NCI-H128 (cell line): Measurements from ENCODE around the gene ST6GALNAC5.
"Not testable (repeated sequence)": the region's sequence is repeated elsewhere in the genome, so short reads cannot be mapped to it uniquely, and the experiment has no call there.

Source experiments
- DNase-seq: peaks from one replicate; lab custom pipeline; 2025; ENCODE audit not compliant: unreplicated experiment; lab: John Stamatoyannopoulos, UW

Gene ST6GALNAC5

DNA sequence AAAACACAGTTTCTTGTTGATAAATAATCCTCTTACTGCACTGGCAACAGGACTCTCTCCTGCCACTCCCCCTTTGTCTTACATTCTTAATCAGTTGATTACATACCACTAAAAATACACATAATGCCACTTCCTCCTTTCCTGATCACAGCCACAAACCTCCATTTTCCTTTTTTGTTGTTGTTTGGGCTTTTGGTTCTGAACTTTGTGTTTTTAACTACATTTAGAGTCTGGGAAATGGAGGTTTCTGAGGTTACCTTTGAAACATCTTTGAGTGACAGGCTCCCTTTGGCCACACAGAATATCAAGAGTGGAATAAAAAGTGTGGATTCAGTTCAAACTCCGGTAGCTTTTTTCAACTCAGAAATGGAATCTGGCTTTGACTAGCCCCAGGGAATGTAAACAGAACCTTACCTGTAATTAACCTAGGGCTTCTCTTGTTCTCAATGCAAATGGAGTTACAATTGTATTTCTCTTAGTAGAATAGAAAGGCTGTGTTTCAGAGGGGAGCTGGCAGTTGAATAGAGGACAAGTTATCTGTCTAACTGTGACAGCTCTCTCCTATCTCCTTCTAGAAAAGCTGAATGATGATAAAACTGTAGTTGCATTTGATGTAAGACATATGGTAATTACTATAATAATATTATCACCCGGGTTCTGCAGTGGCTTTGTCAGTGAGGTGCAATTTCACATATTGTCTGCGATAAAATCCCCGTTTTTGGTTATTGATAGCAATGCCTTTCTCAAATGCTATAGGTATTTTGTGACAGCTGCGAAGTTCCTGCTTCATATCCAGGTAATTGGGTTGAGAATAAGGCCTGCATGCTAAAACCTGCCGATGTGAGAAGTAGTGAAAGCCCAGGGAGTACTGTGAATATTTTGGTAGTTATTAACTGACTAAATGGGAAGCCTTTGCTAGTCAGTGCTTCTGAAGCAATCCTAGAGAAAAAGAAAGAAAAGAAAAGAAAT is 66.9 kb downstream of the ST6GALNAC5 start:
- no peak for DNase-seq

DNA sequence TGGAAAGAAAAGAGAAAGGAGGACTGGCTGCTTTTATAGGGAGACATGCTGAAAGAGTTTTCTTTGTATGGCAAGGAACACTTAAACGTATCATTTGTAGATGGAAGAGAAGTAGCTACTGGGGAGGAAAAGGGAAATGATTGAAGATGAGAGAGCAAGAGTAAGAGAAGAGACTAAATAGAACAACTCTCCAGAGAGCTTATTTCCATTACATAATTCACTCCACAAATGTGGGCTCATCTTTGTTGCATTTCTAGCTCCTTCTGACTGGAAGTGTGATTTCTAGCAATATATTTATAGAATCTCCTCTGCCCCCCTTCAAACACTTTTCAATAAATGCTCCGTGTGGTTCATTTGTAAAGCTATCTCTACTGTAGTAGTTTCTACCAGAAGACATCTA is 71.0 kb downstream of the ST6GALNAC5 start:
- DNase-seq, result no peak

DNA sequence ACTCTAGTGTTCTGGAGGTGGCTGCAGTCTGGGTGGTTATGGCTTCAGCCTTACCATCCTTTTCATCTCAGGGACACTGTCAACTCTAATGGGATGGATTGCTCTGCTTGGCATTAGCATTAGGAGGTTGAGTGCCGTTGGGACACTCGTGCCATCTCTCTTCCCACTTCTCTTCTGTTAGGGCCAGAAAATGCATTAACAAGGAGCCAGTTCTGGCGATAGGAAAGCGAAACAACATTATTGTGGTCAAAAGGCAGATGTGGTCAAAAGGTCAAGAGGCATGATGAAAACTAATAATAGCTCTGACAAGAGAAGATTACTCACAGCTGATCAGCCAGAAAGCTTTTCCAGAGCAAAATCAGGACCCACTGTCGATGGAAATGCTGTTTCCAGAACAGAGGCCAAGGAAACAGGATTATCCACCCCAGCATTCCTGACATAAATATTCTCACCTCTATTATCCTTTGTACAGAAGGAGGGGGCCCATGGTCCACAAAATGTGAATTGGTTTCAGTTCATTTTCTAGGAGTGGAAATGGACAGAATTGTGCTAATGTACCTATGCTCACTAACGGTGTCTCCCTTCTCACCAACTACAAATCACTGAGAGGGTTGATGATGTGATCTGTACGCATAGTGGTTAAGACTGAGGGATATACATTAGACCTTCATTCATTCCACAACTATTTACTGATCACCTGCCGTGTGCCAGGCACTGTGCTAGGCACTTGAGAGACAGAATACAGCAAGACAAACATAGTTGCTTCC is 72.0 kb downstream of the ST6GALNAC5 start:
- DNase-seq, result no peak

DNA sequence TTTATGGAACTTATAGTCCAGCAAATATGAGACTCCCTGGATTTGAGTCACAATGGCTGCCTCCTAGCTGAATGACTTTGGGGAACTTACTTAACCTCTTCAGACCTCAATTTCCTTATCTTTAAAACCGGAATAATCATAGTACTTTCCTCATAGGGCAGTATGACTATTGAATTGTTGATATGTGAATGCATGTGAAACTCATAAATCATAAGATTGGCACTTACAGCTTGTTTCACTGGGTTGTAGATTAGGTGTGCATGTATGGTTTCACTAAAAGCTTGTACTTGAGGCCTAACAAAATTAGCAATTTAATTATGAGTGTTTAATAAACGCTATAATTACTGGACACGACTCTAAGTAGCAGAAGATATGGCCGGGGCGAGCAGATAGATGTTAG is 72.5 kb downstream of the ST6GALNAC5 start:
- no peak for DNase-seq

DNA sequence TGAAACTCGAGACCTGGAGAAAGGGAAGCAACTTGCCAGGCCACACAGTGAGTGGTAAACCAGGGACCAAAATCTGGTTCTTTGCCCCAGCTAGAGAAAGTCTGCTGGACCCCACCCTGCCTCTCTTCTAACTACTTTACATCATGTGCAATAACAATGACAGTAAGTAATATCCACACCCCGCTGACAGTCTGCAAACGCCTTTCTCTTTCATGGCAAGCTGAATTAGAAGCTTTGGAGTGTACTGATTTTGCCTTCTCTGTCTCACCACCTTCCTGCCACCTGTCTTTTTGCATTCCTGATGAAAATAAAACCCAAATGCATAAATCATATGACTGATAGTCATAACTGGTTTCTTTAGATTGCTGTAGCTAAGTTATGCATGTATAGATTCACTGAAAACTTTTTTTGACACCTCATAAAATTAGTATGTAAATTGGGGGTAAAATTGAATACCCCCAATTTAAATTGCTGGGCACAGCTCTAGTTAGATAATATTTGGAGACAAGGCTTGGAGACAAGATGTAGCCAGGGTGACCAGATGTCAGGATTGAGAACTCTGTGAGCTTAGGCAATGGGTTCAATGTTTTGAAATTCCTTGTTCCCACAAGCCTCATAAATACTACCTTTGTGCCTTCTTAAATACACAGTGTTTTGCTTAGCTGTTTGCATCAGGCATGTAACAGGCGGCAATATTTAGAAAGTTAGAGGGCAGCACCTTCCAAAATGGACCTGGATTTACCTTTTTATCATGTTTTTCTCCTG is 73.5 kb downstream of the ST6GALNAC5 start:
- no peak for DNase-seq

DNA sequence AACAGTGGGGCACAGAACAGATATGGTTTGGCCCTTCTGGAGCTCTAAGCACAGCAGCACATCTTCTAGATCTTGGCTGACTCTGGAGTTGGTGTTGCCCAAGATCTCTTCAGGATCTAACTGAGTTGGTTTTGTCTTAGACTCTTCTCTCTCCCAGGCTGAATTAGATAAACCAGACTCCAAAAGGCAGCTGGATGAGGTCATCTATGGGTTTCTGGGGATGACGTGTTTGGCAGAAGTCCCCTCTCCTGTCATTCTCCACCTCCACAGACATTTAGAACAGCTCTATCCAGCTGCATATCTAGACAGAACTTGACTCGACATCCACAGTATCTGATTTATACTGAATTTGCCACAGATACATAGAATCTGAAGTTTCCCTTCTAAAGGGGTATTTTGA is 75.3 kb downstream of the ST6GALNAC5 start:
- DNase-seq, result no peak

DNA sequence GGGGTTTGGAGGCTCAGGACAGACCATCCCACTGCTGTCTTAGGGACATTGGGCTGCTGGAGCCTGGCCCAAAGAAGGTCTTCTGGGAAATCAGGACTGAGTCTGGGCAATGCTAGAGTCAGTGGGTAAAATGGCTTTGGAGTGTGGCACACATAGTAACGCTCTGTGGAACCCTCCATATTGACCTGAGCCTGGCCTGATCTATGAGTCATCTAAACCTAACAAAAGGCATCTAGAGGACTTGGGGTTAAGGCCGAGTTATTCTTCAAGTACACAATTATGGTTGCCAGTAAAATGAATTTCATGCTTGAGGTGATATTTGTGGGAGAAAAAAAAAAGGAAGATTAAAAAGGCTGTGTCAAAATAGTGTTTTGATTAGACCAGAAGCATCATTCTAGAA is 77.7 kb downstream of the ST6GALNAC5 start:
- no peak for DNase-seq

DNA sequence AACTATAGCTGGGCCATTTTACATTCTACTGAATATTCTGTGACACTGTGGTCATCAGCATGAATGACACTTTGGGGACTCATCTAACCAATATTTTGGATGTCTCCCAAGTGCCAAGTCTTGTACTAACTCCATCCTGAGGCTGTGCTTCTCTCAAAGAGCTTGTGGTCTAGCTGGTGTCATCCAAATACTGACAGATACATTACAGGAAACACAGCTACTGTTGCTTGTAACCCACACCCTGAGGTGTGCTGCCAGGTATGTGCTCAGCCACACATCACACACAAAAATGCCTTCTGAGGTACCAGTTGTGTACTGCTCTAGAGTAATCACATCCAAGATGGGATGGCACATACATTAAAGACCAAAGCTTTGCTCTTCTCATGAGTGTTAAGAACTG is 81.6 kb downstream of the ST6GALNAC5 start:
- no peak for DNase-seq

DNA sequence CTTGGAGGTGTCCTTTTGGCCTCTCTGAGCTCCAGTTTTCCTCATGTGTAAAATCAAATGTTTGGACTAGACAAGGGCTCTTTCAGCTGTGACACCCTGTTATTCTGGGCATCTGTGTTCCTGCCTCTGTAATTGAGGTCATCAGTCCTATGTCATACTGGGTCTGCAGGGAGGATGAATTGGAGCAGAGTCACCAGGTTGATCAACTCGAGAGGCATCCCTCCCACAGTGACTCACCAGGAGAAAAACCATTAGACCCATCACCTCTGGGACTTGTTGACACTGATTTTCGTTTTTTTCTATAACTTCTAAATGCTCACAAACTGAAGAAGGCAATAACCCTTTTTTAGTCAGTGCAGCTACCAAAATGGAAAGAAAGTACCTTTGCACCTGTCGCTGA is 82.2 kb downstream of the ST6GALNAC5 start:
- no peak for DNase-seq

DNA sequence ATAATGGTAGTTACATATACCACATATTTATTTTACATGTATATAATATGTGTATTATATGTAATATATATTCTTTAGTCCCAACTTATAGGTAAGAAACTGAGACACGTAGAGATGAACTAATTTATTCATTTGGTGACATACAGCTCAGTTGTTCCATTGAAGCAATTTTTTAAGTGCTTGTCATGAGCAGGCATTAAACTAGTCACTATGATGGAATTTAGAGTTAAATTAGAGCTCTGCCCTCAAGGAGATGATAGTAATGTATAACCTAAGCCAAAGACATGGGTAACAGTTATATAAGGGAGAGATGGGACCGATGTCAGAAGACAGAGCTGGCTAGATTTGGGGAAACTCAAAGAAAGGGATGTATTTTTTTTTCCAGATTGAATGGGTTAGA is 83.0 kb downstream of the ST6GALNAC5 start:
- no peak for DNase-seq

DNA sequence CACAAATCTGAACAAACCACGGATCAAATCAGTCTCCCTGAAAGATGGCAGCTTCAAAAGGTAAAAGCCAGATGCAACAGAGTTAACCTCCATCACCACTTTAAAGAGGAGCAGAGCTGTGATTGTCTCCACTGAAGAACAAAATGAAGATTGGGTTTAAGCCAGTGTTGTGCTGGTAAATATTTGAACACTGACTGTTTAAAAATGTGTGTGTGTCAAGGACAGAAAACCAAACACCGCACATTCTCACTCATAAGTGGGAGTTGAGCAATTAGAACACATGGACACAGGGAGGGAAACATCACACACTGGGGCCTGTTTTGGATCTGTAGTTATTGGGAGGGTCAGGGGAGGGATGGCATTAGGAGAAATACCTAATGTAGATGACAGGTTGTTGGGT is 83.9 kb downstream of the ST6GALNAC5 start:
- DNase-seq, result no peak

DNA sequence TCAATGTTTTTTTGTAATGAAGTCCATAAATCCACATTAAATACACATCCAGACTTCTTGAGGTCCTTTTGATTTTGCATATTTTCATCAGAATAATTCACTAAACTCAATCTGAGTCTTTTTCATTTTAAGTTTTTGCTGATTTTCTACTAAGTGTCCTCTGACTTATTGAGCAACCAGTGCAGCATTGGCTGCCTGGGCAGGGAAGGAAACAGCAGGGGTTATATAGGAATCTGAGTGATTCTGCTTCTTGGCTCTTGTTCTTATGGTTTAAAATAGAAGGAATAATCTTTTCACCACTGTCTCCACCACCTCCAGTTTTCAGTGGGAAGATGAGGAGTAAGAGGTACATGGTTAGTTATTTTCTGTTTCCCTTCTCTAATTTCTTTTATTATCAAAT is 88.4 kb downstream of the ST6GALNAC5 start:
- no peak for DNase-seq

DNA sequence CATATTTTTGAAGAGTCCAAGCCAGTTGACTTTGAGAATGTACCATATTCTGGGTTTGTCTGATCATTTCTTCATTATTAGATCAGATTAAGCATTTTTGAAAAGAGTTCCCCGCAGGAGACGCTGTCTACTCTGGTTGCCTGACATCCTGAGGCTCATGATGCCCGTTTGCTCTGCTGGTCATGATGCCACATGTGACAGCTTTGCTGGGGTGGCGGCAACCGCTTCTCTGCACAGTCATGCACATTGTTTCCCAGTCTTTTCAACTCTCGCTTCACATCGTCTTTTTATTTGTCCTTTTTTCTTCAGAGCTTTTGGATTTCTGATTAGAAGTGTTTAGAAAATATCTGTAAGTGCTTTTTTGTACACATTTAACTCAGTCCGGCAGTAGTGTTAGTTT is 90.7 kb downstream of the ST6GALNAC5 start:
- no peak for DNase-seq

DNA sequence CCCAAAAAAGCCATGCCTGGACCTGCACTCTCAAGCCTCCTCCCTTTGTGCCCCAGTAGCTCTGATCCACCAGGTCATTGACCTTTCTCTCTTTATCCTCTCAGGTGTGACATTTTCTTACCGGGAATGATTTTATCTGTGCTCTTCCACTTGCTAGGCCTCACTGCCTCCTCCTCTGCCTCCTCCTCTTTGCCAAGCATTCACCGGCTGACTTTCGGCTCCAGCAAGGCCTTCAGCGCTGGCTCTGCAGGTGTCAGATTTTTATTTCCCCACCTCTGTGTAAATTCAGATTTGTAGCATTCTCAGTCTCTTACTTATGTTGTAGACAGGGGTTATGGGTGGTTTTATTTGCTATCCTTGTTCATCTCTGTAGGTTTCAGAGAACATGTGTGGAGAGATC is 91.5 kb downstream of the ST6GALNAC5 start:
- no peak for DNase-seq

DNA sequence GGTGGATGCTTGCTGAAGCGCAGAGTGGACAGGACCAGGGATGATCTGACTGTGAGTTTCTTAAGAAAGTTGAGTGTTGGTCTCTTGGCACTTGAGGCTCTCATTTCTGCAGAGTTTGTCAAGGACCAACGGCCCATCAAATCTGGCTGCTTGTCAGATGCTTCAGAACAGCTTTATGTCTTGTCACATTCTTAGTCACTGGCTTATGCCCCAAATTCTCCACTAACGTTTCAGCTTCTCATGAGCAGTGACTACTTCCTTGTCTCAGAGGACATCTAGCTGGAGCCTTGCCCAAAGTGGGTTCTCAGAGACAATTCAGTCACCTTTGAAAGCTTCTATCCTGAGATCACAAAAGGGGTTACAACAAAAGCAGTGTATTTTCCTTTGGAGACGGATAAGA is 92.3 kb downstream of the ST6GALNAC5 start:
- DNase-seq, result no peak

DNA sequence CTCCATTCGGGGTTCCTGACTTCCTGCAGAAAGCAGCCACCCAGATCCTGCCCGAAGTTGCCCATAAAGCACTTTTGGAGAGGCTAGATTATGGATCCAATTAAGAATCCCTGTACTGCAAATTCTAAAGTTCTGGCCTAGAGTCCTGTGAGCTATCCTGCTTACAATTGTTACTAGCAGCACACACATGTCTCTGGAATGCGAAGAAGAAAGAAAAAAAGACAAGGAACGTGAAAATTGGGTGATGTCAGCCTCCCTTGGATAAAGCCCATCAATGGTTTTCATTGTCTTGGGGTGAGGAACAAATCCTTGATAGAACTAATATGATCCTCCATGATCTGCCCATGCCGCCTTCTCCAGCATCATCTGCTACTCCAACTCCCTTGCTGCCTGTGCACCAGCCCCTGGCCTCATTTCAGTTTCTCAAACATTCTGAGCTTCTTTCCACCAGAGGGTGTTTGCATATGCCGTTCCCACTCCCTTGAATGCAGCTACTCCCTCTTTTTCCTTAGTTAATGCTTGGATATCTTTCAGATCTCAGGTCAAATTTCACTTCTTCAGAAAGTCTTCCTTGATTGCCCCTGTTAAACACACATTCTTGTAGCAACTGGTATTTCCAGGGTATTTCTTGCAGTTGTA is 94.0 kb downstream of the ST6GALNAC5 start:
- no peak for DNase-seq

DNA sequence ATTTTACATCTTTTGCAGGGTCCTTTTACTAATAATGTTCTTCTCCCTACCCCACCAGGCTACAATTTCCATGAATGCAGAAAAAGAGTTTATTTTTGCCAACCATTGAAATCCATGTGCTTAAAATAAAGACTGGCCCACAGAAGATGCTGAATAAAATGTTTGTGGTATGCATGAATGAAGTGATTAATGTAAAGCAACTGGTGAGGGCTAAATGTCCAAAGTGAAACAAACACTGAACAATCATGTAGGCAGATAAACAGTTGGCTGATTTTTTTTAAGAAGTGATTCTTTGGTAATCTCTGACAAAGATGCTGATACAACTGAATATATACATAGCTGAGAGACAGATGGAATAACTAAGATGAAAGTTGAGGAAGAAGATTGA is 94.5 kb downstream of the ST6GALNAC5 start:
- DNase-seq, result no peak

DNA sequence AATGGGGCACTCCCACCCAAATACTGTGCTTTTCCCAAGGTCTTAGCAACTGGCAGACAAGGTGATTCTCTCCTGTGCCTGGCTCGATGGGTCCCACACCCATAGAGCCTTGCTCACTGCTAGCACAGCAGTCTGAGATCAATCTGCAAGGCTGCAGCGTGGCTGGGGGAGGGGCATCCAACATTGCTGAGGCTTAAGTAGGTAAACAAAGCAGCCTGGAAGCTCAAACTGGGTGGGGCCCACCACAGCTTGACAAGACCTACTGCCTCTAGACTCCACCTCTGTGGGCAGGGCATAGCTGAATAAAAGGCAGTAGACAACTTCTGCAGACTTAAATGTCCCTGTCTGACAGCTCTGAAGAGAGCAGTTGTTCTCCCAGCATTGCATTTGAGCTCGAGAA is 114.0 kb downstream of the ST6GALNAC5 start:
- DNase-seq, result not testable (repeated sequence)

DNA sequence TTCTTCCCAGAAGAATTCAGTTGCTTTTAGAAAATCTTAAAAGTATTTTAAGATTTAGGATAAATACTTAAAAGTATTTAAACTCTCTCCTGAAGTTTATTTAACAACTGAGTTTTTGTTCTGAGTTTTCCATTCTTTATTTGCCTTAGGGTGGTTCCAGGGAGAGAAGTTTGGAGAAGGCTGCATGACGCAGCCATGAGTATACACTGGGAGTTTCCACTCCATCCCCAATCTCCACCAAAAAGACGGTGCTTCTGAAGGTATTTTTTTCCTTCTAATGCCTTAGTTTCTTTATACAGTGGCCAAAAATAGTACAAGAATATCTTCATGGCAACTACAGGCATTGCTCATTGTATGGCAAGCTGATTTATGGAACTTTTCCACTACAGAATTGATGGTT is 122.7 kb downstream of the ST6GALNAC5 start:
- no peak for DNase-seq

DNA sequence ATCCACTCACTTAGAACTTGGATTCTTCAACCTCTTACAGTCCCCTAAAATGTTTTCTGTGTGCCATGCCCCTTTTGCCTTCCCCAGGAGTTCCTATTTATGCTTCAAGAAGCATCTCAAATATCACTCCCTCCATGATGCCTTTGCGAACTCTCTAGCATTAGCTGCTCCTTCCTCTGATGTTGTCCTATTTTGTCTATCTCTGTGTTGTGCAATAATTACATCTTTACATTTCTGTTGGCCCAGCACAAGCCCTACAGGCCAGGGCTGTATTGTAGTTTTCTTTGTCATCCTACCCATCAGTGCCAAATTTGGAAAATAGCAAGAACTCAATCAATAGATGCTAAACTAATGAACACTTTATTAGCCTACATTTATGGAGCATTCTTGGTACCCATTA is 125.8 kb downstream of the ST6GALNAC5 start:
- DNase-seq, result no peak

DNA sequence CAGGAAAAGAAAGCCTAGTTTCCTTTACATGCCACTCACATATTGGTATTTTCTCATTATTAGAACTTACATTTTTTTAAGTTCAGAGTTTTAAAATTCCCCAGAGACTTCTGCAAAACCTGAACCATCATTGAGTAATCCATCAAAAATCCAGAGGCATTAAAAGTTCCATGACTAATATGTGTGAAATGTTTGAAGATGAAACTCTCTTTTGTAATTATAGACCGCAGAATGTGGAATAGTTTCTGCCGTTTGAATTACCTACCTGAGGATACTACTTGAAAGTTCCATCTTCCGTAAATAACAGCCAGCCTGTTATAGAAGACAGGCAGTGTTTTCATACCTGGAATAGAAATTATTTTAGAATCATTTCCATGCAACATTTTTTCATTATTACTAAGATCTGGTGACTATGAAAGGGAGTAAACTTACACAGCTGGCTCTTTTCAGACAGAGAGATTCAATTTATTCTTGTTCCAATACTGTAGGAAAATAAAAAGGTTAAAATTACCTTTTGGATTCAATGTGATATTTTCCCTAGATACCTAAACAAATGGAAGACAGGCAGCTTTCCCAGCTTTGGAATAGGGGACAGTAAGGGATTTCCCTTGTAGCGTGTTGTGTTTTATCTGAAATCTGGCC is 131.4 kb downstream of the ST6GALNAC5 start:
- no peak for DNase-seq
